NCI-H146 treated with DMSO at 0.1 percent for 48 hours (cell line): Measurements from ENCODE around the gene RNF217.
"Not testable (repeated sequence)": the region's sequence is repeated elsewhere in the genome, so short reads cannot be mapped to it uniquely, and the experiment has no call there.

Experiments used
- DNase-seq: peaks from one replicate; lab custom pipeline; 2025; ENCODE audit not compliant: unreplicated experiment; lab: John Stamatoyannopoulos, UW

Gene RNF217

GRCh38 chr6:125050663-125051318 lies 88.6 kb downstream of the RNF217 start:
- no peak for DNase-seq

DNA sequence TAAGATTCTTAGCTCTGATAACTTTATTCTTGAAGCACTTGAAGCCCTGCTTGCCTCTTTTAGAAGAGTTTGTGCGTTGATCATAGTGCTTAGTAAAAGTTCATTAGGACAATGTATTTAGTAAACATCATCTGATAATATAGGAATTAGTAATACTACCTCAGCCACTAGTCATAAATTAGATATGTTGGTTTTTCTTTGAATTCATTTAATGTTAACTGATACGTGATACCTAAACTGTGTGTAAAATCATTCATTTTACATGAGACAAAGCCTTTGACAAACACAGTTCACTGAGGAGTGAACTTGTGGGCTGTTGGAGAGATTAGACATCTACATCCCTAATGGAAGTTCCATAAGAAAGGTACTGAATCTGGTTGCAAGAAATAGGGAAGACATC lies 91.6 kb downstream of the RNF217 start:
- no peak for DNase-seq

DNA sequence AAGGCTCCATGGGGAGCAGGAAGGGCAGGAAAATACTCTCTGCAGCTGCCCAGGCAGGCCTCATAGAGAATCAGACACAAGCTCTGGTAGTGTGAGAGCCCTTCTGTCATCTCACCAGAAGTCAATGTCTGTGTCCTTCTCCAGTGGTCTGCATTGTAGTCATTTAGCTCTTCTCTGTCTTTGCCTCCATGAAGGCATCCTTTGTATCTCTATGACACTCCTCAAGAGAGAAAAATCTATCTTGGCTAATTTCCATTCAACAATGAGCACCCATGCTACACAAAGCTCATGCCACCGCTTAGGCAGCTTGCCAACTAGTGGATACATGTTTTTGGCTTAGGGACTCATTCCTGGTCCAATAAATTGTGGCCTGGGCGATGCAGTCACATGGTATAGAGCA lies 92.1 kb downstream of the RNF217 start:
- DNase-seq: no peak

GRCh38 chr6:125057392-125058246 lies 95.4 kb downstream of the RNF217 start:
- no peak for DNase-seq

GRCh38 chr6:125058546-125058945 lies 96.3 kb downstream of the RNF217 start:
- no peak for DNase-seq

GRCh38 chr6:125063307-125063706 lies 101.1 kb downstream of the RNF217 start:
- DNase-seq: no peak

GRCh38 chr6:125066140-125066539 lies 103.9 kb downstream of the RNF217 start:
- DNase-seq: no peak

GRCh38 chr6:125066964-125067363 lies 104.7 kb downstream of the RNF217 start:
- no peak for DNase-seq

GRCh38 chr6:125067552-125067951 lies 105.3 kb downstream of the RNF217 start:
- DNase-seq: no peak

- no peak for DNase-seq
Observed at GRCh38 chr6:125073071-125073470, 110.8 kb downstream of the RNF217 start.

DNA sequence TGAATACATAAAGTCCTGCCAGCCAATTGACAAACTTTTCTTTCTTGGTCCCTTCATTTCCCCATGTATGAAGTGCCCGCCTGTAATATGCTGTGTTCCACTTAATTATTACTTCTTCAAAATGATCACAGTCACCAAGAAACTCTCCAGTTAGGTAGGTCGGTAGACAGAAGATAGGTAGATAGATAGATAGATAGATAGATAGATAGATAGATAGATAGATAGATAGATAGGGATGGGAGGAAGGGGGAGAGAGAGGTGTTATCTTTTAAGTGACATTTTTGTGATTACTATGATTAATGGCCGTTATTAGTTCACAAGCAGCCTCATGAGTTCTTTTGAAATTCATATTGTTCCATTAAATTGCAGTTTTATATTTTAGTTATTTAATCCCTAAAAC lies 111.9 kb downstream of the RNF217 start:
- no peak for DNase-seq

DNA sequence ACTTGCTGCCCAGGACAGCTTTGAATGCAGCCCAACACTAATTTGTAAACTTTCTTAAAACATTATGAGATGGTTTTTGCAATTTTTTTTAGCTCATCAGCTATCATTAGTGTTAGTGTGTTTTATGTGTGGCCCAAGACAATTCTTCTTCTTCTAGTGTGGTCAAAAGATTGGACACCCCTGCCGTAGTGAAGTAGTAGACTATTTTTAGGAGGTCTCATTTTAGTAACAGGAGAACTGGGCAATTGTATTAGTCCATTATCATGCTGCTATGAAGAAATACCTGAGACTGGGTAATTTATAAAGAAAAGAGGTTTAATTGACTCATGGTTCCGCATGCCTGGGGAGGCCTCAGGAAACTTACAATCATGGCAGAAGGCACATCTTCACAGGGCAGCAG lies 112.8 kb downstream of the RNF217 start:
- DNase-seq: not testable (repeated sequence)

- no peak for DNase-seq
Observed at GRCh38 chr6:125075741-125076481, 113.7 kb downstream of the RNF217 start.

- DNase-seq: no peak
Observed at GRCh38 chr6:125076482-125076742, 114.2 kb downstream of the RNF217 start.

GRCh38 chr6:125077453-125077852 lies 115.2 kb downstream of the RNF217 start:
- DNase-seq: no peak

DNA sequence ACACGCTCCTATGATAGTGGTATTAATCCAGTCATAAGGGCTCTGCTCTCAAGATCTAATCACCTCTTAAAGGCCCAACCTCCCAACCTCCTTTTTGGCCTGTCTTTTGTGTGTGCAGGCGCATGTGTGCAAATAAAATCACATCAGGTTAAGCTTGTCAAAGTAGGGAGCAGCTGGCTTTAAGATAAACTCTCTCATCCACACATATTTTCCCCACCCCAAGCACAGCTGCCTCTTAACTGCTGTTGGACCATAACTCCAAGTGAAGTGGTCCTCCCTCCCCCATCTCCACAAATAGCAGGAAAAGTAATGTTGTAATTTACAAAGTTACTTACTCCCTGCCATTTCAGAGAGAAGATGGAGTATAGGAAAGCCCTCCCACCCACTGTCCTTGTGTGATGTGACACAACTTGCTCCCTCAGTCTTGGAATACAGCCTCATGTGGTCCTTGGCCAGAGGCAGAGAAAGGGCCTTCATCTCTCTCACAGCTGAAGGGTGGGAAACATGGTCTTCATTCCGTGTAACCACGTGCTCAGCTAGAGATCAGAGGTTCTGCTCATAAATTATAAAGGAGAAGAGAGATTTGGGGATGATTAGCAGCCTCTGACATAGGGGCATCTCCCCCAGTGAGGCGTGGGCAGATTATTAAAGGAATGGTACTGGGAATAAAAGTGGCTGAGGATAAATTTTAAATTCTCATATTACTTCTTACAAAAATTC lies 116.5 kb downstream of the RNF217 start:
- DNase-seq: no peak

DNA sequence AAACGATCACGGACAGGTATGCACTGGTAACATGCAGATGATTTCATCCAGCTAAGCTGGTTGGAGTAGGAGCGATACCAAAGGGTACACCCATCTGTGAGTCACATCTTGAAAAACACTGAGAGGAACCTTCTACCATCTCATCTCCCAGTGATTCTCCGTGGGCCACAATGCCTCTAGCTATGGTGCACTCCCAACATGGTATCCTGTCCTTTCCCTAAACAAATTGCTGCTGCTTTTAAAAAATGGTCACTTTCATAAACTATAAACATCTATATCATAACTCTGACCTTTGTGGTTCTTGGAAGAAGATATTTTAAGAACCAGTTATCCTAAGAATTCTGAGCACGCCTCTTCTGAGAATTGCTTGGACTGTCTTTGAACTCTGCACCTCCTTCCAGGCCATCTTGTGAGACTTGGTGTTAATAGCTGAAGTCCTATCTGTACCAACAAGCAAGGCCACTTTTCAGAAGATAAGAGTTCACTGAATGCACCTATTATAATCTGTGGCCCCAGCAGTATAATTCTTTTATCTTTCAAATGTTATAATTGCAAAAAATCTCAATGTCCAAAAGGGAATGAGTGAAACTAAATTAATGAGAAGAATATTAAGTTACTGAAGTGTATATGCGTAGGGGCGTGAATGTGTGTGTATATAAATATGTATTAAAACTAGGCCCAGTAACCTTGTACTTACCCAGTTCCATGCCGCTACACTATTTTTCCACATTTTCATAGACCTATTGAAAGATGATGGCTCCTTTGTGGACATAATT lies 120.9 kb downstream of the RNF217 start:
- DNase-seq: no peak

DNA sequence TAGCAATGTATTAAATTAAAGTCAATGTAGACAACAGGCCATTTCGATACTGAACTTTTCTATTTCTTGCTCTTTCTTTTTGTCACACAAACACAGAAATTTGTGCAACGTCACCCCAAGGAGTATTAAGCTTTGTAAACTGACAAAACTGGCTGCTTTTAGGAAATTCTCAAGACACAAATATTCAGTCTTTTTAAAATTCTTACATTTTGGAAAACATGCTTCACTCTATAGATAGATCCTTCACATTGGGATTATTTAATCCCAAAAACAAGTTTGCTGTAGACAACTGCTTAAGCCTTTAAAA lies 121.4 kb downstream of the RNF217 start:
- DNase-seq: no peak

DNA sequence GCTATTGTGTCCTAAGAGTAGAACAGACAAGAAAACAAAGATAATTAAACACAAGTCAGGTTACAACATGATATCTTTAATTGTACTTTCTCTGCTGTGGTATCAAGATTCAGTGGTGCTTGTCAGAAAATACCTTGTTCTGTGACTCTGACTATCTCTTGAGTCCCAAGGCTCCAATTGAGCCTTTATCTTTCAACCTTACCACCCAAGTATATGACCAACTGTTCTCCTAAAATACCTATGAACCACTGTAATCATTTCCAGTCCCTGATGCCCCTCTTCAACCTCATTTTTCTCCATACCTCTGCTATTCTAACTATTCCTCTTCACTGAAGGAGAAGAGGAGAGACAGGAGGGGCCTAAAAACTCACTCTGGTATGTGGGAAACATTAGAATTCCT lies 124.5 kb downstream of the RNF217 start:
- DNase-seq: no peak

- no peak for DNase-seq
Observed at GRCh38 chr6:125088963-125089362, 126.7 kb downstream of the RNF217 start.

DNA sequence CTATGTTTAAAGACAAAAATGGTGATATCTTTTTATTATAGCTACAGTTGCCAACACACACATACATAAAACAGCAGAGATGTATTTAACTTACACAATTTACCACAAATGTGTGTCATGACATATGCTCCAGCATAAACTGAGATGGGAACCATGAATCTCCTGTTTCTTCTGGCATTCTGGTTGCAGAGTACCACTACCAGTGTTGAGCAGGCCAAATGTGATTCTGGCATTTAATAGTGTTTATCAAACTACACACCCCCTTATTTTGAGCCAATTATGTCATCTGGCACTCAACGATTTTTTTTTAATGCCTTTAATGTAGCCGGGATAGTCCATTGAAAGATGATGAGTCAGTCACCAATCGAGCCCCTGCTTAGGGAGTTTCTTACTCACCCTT lies 132.3 kb downstream of the RNF217 start:
- no peak for DNase-seq
